ENCODE results near the gene S1PR1.

The S1PR1 gene

DNA sequence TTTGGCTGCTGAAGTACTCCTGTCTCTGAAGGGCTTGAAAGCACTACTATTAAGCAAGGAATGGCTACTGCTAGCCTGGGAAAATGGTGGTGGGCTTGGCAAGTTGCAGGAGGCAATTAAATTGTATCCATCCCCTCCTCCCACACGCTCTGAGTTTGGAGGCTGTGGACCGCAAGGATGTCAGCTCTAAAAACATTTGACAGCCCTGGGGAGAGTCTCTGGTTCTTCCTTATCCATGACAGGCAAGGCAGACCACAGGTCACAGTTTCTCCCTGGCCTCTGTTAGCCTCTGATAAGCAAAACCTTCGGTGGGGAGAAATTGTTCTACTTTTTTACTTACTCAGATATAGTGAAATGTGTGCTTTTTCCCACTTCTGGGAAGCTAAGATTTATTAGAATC lies 46.6 kb downstream of the S1PR1 start:
- peak overlapping the region in 2 of 11 experiments; percentile 0 to 55; a peak in 2 of 22 replicates for H3K4me2 ChIP-seq
- no peak overlapping the region for H3K27ac ChIP-seq
- H3K36me3 ChIP-seq, result no peaks in the 10 kb centered on the region
- no peak overlapping the region for H3K9ac ChIP-seq
- H3K4me1 ChIP-seq, result peaks cover 5 to 66% (median 10%) of the 10 kb centered on the region in 10 experiments; a peak in 17 of 20 replicates
- no peaks in the 10 kb centered on the region for H3K27me3 ChIP-seq
- H3K9me3 ChIP-seq (replicated peaks in 1 of 11), result peaks cover 0 to 5% (median 0%) of the 10 kb centered on the region in 11 experiments; a peak in 1 of 22 replicates
- H3K4me3 ChIP-seq, result no peak overlapping the region
- H4K20me1 ChIP-seq, result no peaks in the 10 kb centered on the region
- TF ChIP-seq Cebpa-rat (IDR thresholded peaks at IDR 0.05), result no peak

- TF ChIP-seq Cebpa-rat (IDR thresholded peaks at IDR 0.05), result no peak
- H3K4me1 ChIP-seq, result peaks cover 11 to 66% (median 13%) of the 10 kb centered on the region in 10 experiments
- no peak overlapping the region for H3K27ac ChIP-seq
- H3K9ac ChIP-seq, result no peak overlapping the region
- H4K20me1 ChIP-seq, result no peaks in the 10 kb centered on the region
- no peaks in the 10 kb centered on the region for H3K36me3 ChIP-seq
- H3K4me2 ChIP-seq, result 0 out of 22 replicates have a peak overlapping the region, but pooled peaks of 1 of the 11 experiments have one; percentile 33
- no peaks in the 10 kb centered on the region for H3K27me3 ChIP-seq
- H3K9me3 ChIP-seq (replicated peaks in 1 of 11), result peaks cover 0 to 5% (median 0%) of the 10 kb centered on the region in 11 experiments; a peak in 1 of 22 replicates
- H3K4me3 ChIP-seq, result no peak overlapping the region
These were observed 47.2 kb downstream of the S1PR1 start for GRCh38 chr1:101284021-101284420.

- H4K20me1 ChIP-seq, result no peaks in the 10 kb centered on the region
- peaks cover 14 to 66% (median 20%) of the 10 kb centered on the region in 10 experiments for H3K4me1 ChIP-seq
- TF ChIP-seq Cebpa-rat (IDR thresholded peaks at IDR 0.05), result no peak
- no peak overlapping the region for H3K27ac ChIP-seq
- H3K36me3 ChIP-seq, result no peaks in the 10 kb centered on the region
- H3K4me2 ChIP-seq, result 0 out of 22 replicates have a peak overlapping the region, but pooled peaks of 2 of the 11 experiments have one; percentile 19 to 33
- H3K9ac ChIP-seq, result no peak overlapping the region
- H3K9me3 ChIP-seq (replicated peaks in 1 of 11), result peaks cover 0 to 5% (median 0%) of the 10 kb centered on the region in 11 experiments; a peak in 1 of 22 replicates
- no peaks in the 10 kb centered on the region for H3K27me3 ChIP-seq
- H3K4me3 ChIP-seq, result no peak overlapping the region
These were observed 47.9 kb downstream of the S1PR1 start for GRCh38 chr1:101284622-101285218.

GRCh38 chr1:101285922-101286570 lies 49.2 kb downstream of the S1PR1 start:
- peak overlapping the region in 3 of 11 experiments; percentile 30 to 33 (median 32); a peak in 4 of 22 replicates for H3K27ac ChIP-seq
- H3K4me3 ChIP-seq, result no peak overlapping the region
- TF ChIP-seq Cebpa-rat (IDR thresholded peaks at IDR 0.05), result no peak
- peaks cover 28 to 78% (median 33%) of the 10 kb centered on the region in 10 experiments for H3K4me1 ChIP-seq
- H3K4me2 ChIP-seq, result peak overlapping the region in 3 of 11 experiments; percentile 33 to 66 (median 62); a peak in 6 of 22 replicates
- peaks cover 0 to 5% (median 0%) of the 10 kb centered on the region in 11 experiments; a peak in 1 of 22 replicates for H3K9me3 ChIP-seq (replicated peaks in 1 of 11)
- H3K9ac ChIP-seq, result 0 out of 22 replicates have a peak overlapping the region, but pooled peaks of 1 of the 11 experiments have one; percentile 10
- H3K36me3 ChIP-seq, result no peaks in the 10 kb centered on the region
- no peaks in the 10 kb centered on the region for H4K20me1 ChIP-seq
- no peaks in the 10 kb centered on the region for H3K27me3 ChIP-seq

- no peaks in the 10 kb centered on the region for H3K27me3 ChIP-seq
- no peak for TF ChIP-seq Cebpa-rat (IDR thresholded peaks at IDR 0.05)
- H3K4me1 ChIP-seq, result peaks cover 50 to 94% (median 58%) of the 10 kb centered on the region in 10 experiments
- H4K20me1 ChIP-seq, result no peaks in the 10 kb centered on the region
- peak overlapping the region; percentile 19 to 99 (median 44); a peak in 17 of 22 replicates for H3K4me2 ChIP-seq
- peak overlapping the region in 4 of 11 experiments; percentile 0 to 45 (median 28); a peak in 5 of 22 replicates for H3K9ac ChIP-seq
- H3K4me3 ChIP-seq, result no peak overlapping the region
- H3K36me3 ChIP-seq, result no peaks in the 10 kb centered on the region
- H3K9me3 ChIP-seq (replicated peaks in 1 of 11), result peaks cover 0 to 5% (median 0%) of the 10 kb centered on the region in 11 experiments; a peak in 1 of 22 replicates
- peak overlapping the region in 6 of 11 experiments; percentile 5 to 45 (median 22); a peak in 9 of 22 replicates for H3K27ac ChIP-seq
These were observed 51.7 kb downstream of the S1PR1 start for GRCh38 chr1:101288491-101288944.

- Histone ChIP-seq H3K27ac (peak overlapping the region; percentile 76 to 86 (median 81); a peak in 21 of 22 replicates), H4K20me1 (no peaks in the 10 kb centered on the region), H3K4me1 (peaks cover 65 to 92% (median 74%) of the 10 kb centered on the region in 10 experiments), H3K36me3 (no peaks in the 10 kb centered on the region), H3K4me2 (peak overlapping the region; percentile 84 to 99 (median 93)), H3K4me3 (peak overlapping the region in 6 of 10 experiments; percentile 25 to 52 (median 40); a peak in 6 of 20 replicates), H3K27me3 (peaks cover 0 to 7% (median 0%) of the 10 kb centered on the region in 11 experiments; a peak in 1 of 22 replicates), H3K9ac (peak overlapping the region; percentile 61 to 77 (median 71); a peak in 13 of 22 replicates), H3K9me3 (replicated peaks in 1 of 11) (peaks cover 0 to 1% (median 0%) of the 10 kb centered on the region in 11 experiments; a peak in 1 of 22 replicates)
- no peak for TF ChIP-seq Cebpa-rat (IDR thresholded peaks at IDR 0.05)
These were observed 53.5 kb downstream of the S1PR1 start for GRCh38 chr1:101290119-101290921.
